HepG2 (cell line): ENCODE measurements around the gene ST6GALNAC3.

Experiments used
- ARNT ChIP-seq: fragments of 450-650 bp; IDR thresholded peaks from 2 replicates; pipeline ENCODE4 v1.6.1; 2017
- EP300 ChIP-seq, 3 experiments: sonication (generic) in 1 of 3; formaldehyde crosslinking in 1 of 3; IDR thresholded peaks; 2 replicates each; pipeline versions ENCODE4 v1.5.1 to v1.6.1; 2011 to 2020; ENCODE audit warnings: low read depth in 2 of 3, low read length in 2 of 3, borderline replicate concordance in 1 of 3, improper control_type of control experiment in 1 of 3, mild to moderate bottlenecking in 1 of 3, missing genetic modification reagents in 1 of 3, moderate library complexity in 1 of 3
- FOXA3 ChIP-seq: IDR thresholded peaks from 2 replicates; pipeline ENCODE4 v1.6.1; 2016; ENCODE audit warnings: missing genetic modification reagents, missing compliant biosample characterization
- KDM5B ChIP-seq: sonication (generic); formaldehyde crosslinking; IDR thresholded peaks from 2 replicates; pipeline ENCODE4 v1.4.0; 2020; ENCODE audit warnings: missing genetic modification reagents, mild to moderate bottlenecking, borderline replicate concordance
- MBD4 ChIP-seq: IDR thresholded peaks from 2 replicates; pipeline ENCODE4 v1.6.1; 2012; ENCODE audit warnings: low read length, inconsistent platforms, borderline replicate concordance
- ZNF383 ChIP-seq: sonication (generic); formaldehyde crosslinking; IDR thresholded peaks from 2 replicates; pipeline ENCODE4 v1.4.0; 2020; ENCODE audit warnings: missing genetic modification reagents, mild to moderate bottlenecking, borderline replicate concordance
- TF ChIP-seq, protein P1 (sequence below): sonication (generic); formaldehyde crosslinking; IDR thresholded peaks from 2 replicates; pipeline ENCODE4 v1.4.0; 2020; ENCODE audit warnings: low read depth, missing genetic modification reagents

DNA sequence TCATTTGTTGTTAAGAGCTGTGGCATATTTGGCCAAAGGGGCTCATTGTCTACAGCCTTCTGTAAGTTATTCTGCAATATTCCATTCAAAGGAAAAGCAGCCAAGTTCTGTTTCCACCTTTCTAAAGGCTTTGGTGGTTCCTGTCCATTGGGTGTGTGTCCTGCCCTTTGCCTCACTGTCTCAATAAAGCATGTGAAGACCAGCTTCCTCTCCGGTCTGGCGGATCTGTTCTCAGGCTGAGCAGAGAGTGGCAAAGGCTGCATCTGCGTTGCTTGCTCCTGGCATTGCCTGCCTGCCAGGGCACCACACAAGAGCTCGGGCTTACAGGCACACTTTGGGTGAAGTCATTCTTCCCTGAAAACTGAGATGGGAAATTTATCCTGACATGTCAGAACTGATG is 34.9 kb downstream of the ST6GALNAC3 start:
- TF ChIP-seq EP300 (IDR thresholded peaks at IDR 0.05; ENCODE audit: low read depth in 2 of 2, low read length in 2 of 2), result no peak
- TF ChIP-seq EP300 (CRISPR knock-in tag; IDR thresholded peaks at IDR 0.05; ENCODE audit: borderline replicate concordance), result no peak
- no peak for TF ChIP-seq ZNF383 (CRISPR knock-in tag)
- no peak for TF ChIP-seq KDM5B (CRISPR knock-in tag)
- no peak for TF ChIP-seq FOXA3 (CRISPR knock-in tag)
- TF ChIP-seq MBD4, result no peak
- TF ChIP-seq ARNT, result no peak
- TF ChIP-seq, protein P1, sequence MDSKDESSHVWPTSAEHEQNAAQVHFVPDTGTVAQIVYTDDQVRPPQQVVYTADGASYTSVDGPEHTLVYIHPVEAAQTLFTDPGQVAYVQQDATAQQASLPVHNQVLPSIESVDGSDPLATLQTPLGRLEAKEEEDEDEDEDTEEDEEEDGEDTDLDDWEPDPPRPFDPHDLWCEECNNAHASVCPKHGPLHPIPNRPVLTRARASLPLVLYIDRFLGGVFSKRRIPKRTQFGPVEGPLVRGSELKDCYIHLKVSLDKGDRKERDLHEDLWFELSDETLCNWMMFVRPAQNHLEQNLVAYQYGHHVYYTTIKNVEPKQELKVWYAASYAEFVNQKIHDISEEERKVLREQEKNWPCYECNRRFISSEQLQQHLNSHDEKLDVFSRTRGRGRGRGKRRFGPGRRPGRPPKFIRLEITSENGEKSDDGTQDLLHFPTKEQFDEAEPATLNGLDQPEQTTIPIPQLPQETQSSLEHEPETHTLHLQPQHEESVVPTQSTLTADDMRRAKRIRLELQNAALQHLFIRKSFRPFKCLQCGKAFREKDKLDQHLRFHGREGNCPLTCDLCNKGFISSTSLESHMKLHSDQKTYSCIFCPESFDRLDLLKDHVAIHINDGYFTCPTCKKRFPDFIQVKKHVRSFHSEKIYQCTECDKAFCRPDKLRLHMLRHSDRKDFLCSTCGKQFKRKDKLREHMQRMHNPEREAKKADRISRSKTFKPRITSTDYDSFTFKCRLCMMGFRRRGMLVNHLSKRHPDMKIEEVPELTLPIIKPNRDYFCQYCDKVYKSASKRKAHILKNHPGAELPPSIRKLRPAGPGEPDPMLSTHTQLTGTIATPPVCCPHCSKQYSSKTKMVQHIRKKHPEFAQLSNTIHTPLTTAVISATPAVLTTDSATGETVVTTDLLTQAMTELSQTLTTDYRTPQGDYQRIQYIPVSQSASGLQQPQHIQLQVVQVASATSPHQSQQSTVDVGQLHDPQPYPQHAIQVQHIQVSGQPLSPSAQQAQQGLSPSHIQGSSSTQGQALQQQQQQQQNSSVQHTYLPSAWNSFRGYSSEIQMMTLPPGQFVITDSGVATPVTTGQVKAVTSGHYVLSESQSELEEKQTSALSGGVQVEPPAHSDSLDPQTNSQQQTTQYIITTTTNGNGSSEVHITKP, result no peak
